ENCODE measurements around the gene P2RX5.
"Not testable (repeated sequence)": the region's sequence is repeated elsewhere in the genome, so short reads cannot be mapped to it uniquely, and the experiment has no call there.

Gene P2RX5

DNA sequence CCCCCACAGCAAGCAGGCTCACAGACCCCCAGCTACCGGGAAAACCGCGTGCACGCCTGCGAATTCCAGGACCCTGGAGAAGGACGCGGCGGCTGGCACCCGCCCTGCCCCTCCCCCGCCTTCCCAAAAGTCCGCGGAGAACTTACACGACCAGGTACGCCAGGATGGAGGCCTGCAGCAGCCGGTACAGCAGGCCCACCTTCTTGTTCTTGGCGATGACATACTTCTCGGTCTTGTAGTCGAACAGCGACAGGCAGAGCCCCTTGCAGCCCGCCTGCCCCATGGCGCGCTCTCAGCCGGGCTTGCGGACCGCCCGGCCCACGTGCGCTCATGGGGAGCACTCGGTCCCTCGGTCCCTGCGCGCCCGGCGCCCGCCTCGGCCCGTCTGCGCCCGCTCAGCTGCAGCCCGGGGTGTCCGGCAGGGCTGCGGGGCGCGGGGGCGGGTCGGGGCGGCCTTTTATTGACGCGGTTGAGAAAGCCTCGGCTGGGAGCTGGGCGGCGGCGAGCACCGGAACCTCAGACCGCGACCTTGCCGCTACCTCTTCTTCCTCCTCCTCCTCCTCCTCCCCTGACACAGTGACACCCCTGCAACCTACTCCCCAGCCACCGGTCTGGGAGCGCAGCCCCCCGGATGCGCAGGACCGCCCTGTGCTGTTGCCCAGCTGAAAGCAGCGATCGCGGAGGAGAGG is at the start of gene P2RX5:
Gene P2RX5, minus strand, starts transcription at position 433 of the 689 bp plus-strand sequence. Its CDS starts 150 bp downstream, at position 283.
- no peak for DNase-seq (ENCODE audit: low read depth)

DNA sequence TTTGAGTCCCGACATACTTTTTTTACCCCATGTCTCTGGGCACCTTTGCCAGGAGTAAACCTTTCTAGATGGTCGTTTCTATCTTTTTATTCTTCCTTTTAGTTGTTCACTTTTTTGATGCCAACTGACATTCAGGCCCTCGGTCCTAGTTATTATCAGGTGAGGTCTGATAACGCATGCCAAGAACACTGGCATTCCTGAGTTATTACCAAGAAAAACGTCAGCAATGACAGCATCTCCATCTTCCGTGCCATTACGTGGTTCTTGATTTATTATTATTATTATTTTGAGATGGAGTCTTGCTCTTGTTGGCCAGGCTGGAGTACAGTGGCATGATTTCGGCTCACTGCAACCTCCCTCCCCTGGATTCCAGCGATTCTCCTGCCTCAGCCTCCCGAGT is 49.1 kb upstream of the P2RX5 start:
- DNase-seq (ENCODE audit: low read depth) = no peak

- DNase-seq (ENCODE audit: low read depth) = no peak
These were observed 48.1 kb upstream of the P2RX5 start for GRCh38 chr17:3744014-3744413.

DNA sequence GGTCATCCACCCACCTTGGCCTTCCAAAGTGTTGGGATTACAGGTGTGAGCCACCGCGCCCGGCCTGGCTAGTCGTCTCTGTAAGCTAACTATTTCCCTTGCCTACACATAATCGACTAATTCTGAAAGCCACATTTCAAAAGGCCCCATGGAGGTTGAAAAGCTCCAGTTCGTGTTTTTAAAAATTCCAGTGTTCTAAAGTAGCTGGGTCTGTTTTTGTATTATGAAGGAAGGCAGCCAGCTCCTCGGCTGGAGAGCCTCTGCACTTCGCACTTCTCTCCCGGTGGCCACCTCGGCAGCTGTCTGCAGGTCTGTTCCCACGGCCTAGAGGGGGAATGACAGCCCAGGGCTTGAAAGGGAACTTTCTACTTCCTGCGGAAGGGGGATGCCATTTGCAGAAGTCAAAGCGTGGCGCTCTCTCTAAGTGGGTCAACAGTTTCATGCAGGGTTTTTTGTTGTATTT is 44.7 kb upstream of the P2RX5 start:
- DNase-seq (ENCODE audit: low read depth) = no peak

DNA sequence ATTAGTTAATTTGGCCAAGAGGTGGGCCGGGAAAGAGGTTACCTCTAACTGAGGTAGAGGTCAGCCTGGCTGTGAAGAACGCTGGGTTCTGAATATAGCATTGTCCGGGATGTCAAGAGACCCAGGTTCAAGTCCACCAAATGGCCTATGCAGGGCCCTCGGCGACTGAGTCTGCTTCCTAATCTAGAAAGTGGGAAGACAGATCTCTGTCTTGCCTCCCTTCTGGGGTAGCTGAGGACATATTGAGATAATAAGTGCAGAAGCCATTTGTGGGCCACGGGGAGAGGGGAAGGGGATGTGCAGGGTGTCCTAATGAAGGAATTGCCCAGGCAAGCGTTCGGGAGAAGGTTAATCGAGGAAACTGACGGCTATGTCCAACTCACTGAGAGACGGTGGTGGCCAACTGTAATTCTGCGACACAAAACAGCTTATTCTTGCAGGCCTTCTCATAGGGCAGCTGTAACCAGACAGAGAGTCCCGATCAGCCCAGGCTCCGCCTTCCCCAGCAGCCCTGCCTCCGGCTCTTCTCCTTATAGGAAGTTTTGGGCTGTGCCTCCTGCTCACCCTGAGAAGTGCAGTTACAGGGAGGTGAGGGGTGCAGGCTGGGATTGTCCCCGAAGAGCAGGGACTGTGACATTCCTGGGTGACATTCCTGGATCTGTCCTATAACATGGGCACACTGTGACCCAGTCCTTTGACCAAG is 43.6 kb upstream of the P2RX5 start:
- DNase-seq (ENCODE audit: low read depth) = no peak

DNA sequence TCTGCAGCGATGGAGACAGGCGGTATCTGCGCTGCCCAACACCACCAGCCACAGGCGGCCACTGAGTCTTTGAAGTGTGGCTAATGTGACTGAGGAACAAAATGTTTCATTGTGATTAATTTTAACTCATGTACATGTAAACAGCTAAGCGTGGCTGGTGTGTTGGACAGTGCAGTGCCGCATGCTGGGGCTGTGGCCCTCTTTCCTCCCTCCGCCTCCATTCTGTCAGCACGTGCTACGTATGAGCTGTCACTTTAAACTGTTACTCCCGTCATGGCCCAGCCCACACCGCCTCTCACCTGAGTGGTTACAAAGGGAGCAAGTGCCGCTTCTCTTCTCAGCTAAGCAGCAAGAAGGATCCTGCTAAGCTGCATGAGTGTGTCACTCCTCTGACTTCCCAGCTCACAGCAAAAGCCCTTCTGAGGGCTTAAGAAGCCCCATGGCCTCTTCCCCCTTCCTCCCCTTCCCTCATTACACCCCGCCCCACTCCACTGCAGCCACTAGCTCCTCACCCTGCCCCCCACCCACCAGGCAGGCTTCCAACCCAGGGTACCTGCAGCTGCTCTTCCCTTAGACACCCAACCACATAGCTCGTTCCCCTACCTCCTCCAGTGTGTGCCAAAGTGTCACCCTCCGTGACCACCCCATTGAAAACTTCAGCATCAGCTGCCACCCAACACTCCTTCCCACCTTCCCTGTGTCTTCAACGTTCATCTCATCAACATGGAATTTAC is 42.8 kb upstream of the P2RX5 start:
- DNase-seq (ENCODE audit: low read depth) = no peak

GRCh38 chr17:3735515-3735914 is 39.6 kb upstream of the P2RX5 start:
- DNase-seq (ENCODE audit: low read depth) = no peak

GRCh38 chr17:3734911-3735276 is 38.9 kb upstream of the P2RX5 start:
- DNase-seq (ENCODE audit: low read depth) = not testable (repeated sequence)

GRCh38 chr17:3732210-3732621 is 36.3 kb upstream of the P2RX5 start:
- no peak for DNase-seq (ENCODE audit: low read depth)

- DNase-seq (ENCODE audit: low read depth) = no peak
These were observed 35.0 kb upstream of the P2RX5 start for GRCh38 chr17:3730881-3731429.

DNA sequence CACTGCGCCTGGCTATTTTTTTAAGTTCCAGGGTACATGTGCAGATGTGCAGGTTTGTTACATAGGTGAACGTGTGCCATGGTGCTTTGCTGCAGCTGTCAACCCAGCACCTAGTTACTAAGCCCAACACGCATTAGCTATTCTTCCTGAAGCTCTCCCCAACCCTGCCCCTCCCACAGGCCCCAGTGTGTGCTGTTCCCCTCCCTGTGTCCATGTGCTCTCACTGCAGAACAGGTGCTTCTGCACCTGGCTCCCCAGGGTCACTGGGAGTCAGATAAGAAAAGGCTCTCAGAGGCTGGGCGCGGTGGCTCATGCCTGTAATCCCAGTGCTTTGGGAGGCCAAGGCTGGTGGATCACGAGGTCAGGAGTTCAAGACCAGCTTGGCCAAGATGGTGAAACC is 33.9 kb upstream of the P2RX5 start:
- no peak for DNase-seq (ENCODE audit: low read depth)

DNA sequence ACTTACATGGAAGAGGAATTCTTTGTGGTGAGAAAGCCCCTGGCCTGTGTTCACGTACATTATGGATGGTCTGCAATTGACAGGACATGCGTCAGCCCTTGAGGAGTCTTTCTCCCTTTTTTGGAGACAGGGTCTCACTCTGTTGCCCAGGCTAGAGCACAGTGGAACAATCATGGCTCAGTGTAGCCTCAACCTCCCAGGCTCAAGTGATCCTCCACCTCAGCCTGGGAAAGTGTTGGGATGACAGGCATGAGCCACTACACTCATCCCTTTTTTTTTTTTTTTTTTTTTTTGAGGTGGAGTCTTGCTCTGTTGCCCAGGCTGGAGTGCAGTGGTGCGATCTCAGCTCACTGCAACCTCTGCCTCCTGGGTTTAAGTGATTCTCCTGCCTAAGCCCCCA is 32.1 kb upstream of the P2RX5 start:
- not testable (repeated sequence) for DNase-seq (ENCODE audit: low read depth)

- DNase-seq (ENCODE audit: low read depth) = no peak
These were observed 31.1 kb upstream of the P2RX5 start for GRCh38 chr17:3727041-3727440.

- DNase-seq (ENCODE audit: low read depth) = no peak
These were observed 28.6 kb upstream of the P2RX5 start for GRCh38 chr17:3724378-3725077.

DNA sequence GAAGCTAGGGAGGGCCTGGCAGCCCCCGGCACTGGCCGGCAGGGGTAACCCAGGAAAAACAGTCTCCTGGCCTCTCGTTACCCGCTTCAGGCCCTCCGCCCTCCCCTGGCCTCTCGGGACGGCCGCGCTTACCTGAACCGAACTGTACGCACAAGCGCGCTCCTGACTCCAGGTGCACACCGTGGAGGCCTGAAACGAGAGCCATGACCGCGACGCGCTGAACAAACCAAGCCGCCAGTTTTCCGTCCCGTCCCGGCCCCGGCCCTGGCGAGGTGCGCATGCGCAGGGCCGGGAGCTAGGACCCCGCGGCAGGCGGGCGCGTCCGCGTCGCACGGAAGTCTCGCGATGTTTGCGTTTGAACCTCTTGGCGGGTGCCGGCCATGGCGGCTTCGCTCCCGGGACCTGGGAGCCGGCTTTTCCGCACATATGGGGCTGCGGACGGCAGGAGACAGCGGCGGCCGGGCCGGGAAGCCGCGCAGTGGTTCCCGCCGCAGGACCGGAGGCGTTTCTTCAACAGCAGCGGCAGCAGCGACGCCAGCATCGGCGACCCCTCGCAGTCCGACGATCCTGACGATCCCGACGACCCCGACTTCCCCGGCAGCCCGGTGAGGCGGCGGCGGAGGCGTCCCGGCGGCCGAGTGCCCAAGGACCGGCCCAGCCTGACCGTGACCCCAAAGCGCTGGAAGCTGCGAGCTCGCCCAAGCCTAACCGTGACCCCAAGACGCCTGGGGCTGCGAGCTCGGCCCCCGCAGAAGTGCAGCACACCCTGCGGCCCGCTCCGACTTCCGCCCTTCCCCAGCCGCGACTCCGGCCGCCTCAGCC is 27.8 kb upstream of the P2RX5 start, which contains the start of gene HASPIN:
Gene HASPIN, plus strand, starts transcription at position 348 of the 822 bp plus-strand sequence. Its CDS starts 33 bp downstream, at position 381.
- peak; percentile 77 for DNase-seq (ENCODE audit: low read depth)

GRCh38 chr17:3723188-3723555 is 27.2 kb upstream of the P2RX5 start:
- no peak for DNase-seq (ENCODE audit: low read depth)

- DNase-seq (ENCODE audit: low read depth) = no peak
These were observed 26.8 kb upstream of the P2RX5 start for GRCh38 chr17:3722716-3723115.

DNA sequence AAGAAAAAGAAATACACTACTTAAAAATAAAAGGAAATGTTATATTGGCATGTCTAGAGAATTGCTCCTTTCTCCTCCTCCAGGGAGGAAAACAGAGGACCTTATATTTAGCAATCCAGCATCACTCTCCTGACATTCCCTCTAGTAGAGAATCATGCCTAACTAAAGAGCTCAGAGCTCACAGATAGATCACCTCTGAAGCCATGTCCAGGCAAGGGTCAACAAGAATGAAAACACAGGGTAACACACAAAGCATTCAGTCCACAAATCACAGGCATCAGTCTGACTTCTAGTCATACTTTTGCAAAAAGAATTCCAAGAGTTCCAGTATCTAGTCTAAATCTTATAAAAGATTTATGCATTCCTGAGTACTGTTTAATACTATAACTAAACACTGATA is 23.3 kb upstream of the P2RX5 start:
- no peak for DNase-seq (ENCODE audit: low read depth)

DNA sequence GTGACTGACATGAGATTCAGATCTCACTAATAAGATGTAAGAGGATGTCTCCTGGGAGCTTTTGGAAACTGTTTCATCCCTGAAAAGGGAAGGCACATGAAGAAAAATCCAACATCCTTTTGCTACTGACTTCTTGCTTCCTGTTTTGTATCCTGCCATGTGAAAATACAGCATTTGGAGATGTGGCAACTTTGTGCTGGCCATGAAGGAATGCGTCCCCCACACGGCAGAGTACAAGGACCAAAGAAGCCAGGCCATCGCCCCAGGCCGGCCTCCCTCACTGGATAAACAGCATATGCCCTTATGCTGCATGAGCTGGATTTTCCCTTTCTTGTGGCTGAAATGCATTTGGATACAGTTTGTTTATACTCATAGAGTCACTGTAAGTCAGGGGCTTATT is 22.2 kb upstream of the P2RX5 start:
- DNase-seq (ENCODE audit: low read depth) = no peak

DNA sequence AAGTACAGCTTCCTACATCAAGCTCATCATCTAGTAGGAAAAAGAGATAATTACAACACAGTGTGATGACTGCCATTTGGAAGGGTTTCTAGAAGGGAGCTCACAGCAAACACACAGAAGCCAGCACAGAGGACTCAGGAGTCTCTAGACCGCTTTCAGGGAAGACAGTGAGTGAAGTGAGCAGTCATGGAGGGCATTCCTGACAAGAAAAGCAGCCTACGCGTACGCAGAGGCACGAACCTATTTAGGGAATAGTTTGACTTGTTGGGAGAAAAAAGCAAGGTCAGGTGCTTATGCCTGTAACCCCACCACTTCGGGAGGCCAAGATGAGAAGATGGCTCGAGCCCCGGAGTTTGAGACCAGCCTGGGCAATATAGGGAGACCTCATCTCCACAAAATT is 19.3 kb upstream of the P2RX5 start:
- no peak for DNase-seq (ENCODE audit: low read depth)

DNA sequence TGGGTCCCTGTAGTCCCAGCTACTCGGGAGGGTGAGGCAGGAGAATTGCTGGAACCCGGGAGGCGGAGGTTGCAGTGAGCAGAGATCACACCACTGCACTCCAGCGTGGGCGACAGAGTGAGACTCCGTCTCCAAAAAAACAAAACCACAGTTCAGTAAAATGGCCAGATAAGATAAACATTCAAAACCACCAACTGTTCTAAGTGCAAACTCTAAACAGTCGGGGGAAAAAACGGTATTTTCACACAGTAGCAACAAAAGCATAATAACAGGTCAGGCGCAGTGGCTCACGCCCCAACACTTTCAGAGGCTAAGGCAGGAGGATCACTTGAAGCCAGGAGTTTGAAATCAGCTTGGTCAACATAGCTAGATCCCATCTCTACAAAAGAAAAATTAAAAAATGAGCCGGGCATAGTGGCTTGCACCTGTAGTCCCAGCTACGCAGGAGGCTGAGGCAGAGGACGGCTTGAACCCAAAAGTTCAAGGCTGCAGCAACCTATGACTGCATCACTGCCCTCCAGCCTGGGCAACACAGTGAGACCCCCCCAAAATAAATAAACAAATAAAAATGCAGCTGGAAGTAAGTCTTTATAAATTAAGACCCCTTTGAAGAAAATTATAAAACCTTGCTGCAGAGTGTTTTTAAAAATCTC is 17.0 kb upstream of the P2RX5 start:
- DNase-seq (ENCODE audit: low read depth) = no peak
